Activated naive CD4-positive, alpha-beta T cell treated with anti-CD3 and anti-CD28 coated beads, Interleukin-2, amount 50 U/mL, for 24 hours (primary cell): ENCODE results near the gene SMIM12.

Experiments used
- H3K27ac Mint-ChIP-seq: one replicate; pipeline ENCODE4 v1.8.0; 2021; ENCODE audit warnings: mild to moderate bottlenecking, mixed read lengths
- H3K27me3 Mint-ChIP-seq: one replicate; pipeline ENCODE4 v1.8.0; 2021; ENCODE audit warnings: mixed read lengths
- H3K36me3 Mint-ChIP-seq: one replicate; pipeline ENCODE4 v1.8.0; 2021; ENCODE audit warnings: mixed read lengths
- H3K4me1 Mint-ChIP-seq: one replicate; pipeline ENCODE4 v1.8.0; 2021; ENCODE audit warnings: mixed read lengths
- H3K4me3 Mint-ChIP-seq: one replicate; pipeline ENCODE4 v1.8.0; 2021; ENCODE audit warnings: mild to moderate bottlenecking, mixed read lengths
- H3K9me3 Mint-ChIP-seq: one replicate; pipeline ENCODE4 v1.8.0; 2021; ENCODE audit warnings: mixed read lengths

SMIM12 gene

GRCh38 chr1:34864759-34865158, 5.2 kb upstream of the SMIM12 start:
- Mint-ChIP-seq H3K36me3 (no peaks in the 10 kb centered on the region), H3K27ac (peak overlapping the region; percentile 80), H3K4me3 (peak overlapping the region; percentile 71), H3K9me3 (no peaks in the 10 kb centered on the region), H3K4me1 (peaks cover 53% of the 10 kb centered on the region), H3K27me3 (no peaks in the 10 kb centered on the region)

GRCh38 chr1:34863501-34863900, 4.0 kb upstream of the SMIM12 start:
- H3K4me3 Mint-ChIP-seq: no peak overlapping the region
- H3K27me3 Mint-ChIP-seq: no peaks in the 10 kb centered on the region
- no peaks in the 10 kb centered on the region for H3K9me3 Mint-ChIP-seq
- peak overlapping the region; percentile 80 for H3K27ac Mint-ChIP-seq
- no peaks in the 10 kb centered on the region for H3K36me3 Mint-ChIP-seq
- H3K4me1 Mint-ChIP-seq: peaks cover 58% of the 10 kb centered on the region

GRCh38 chr1:34858901-34859445, 576 bp downstream of the SMIM12 start:
- no peaks in the 10 kb centered on the region for H3K36me3 Mint-ChIP-seq
- peak overlapping the region; percentile 99 for H3K27ac Mint-ChIP-seq
- peaks cover 56% of the 10 kb centered on the region for H3K4me1 Mint-ChIP-seq
- H3K4me3 Mint-ChIP-seq: peak overlapping the region; percentile 95
- H3K9me3 Mint-ChIP-seq: no peaks in the 10 kb centered on the region
- no peaks in the 10 kb centered on the region for H3K27me3 Mint-ChIP-seq

GRCh38 chr1:34856697-34857096, 2.9 kb downstream of the SMIM12 start:
- no peaks in the 10 kb centered on the region for H3K36me3 Mint-ChIP-seq
- no peaks in the 10 kb centered on the region for H3K9me3 Mint-ChIP-seq
- no peaks in the 10 kb centered on the region for H3K27me3 Mint-ChIP-seq
- peaks cover 50% of the 10 kb centered on the region for H3K4me1 Mint-ChIP-seq
- no peak overlapping the region for H3K4me3 Mint-ChIP-seq
- peak overlapping the region; percentile 51 for H3K27ac Mint-ChIP-seq

- Mint-ChIP-seq H3K9me3 (no peaks in the 10 kb centered on the region), H3K4me3 (no peak overlapping the region), H3K27ac (no peak overlapping the region), H3K4me1 (peaks cover 40% of the 10 kb centered on the region), H3K36me3 (peaks cover 6% of the 10 kb centered on the region), H3K27me3 (no peaks in the 10 kb centered on the region)
Observed at GRCh38 chr1:34852677-34853217, 6.8 kb downstream of the SMIM12 start.

- Mint-ChIP-seq H3K27me3 (no peaks in the 10 kb centered on the region), H3K36me3 (peaks cover 6% of the 10 kb centered on the region), H3K4me3 (no peak overlapping the region), H3K4me1 (peaks cover 29% of the 10 kb centered on the region), H3K27ac (no peak overlapping the region), H3K9me3 (no peaks in the 10 kb centered on the region)
Observed at GRCh38 chr1:34851431-34852105, 8.0 kb downstream of the SMIM12 start.

GRCh38 chr1:34850382-34850781, 9.2 kb downstream of the SMIM12 start:
- Mint-ChIP-seq H3K27ac (no peak overlapping the region), H3K27me3 (no peaks in the 10 kb centered on the region), H3K36me3 (peaks cover 6% of the 10 kb centered on the region), H3K4me1 (peaks cover 26% of the 10 kb centered on the region), H3K9me3 (no peaks in the 10 kb centered on the region), H3K4me3 (no peak overlapping the region)

- no peaks in the 10 kb centered on the region for H3K27me3 Mint-ChIP-seq
- no peak overlapping the region for H3K27ac Mint-ChIP-seq
- H3K4me3 Mint-ChIP-seq: no peak overlapping the region
- H3K4me1 Mint-ChIP-seq: peaks cover 22% of the 10 kb centered on the region
- H3K36me3 Mint-ChIP-seq: peaks cover 6% of the 10 kb centered on the region
- H3K9me3 Mint-ChIP-seq: no peaks in the 10 kb centered on the region
Observed at GRCh38 chr1:34847094-34847493, 12.5 kb downstream of the SMIM12 start.

GRCh38 chr1:34846265-34846664, 13.3 kb downstream of the SMIM12 start:
- H3K9me3 Mint-ChIP-seq: no peaks in the 10 kb centered on the region
- no peaks in the 10 kb centered on the region for H3K27me3 Mint-ChIP-seq
- peaks cover 8% of the 10 kb centered on the region for H3K36me3 Mint-ChIP-seq

GRCh38 chr1:34845131-34845901, 14.2 kb downstream of the SMIM12 start:
- Mint-ChIP-seq H3K27me3 (no peaks in the 10 kb centered on the region), H3K4me3 (no peak overlapping the region), H3K4me1 (peaks cover 16% of the 10 kb centered on the region), H3K36me3 (peaks cover 6% of the 10 kb centered on the region), H3K9me3 (no peaks in the 10 kb centered on the region), H3K27ac (no peak overlapping the region)

More at GRCh38 chr1:34846265-34846664, 13.3 kb downstream of the SMIM12 start:
- peaks cover 22% of the 10 kb centered on the region for H3K4me1 Mint-ChIP-seq
- no peak overlapping the region for H3K27ac Mint-ChIP-seq
- H3K4me3 Mint-ChIP-seq: no peak overlapping the region

- Mint-ChIP-seq H3K36me3 (peaks cover 5% of the 10 kb centered on the region), H3K4me1 (peaks cover 16% of the 10 kb centered on the region), H3K27ac (no peak overlapping the region)
Observed at GRCh38 chr1:34844252-34844634, 15.3 kb downstream of the SMIM12 start.

GRCh38 chr1:34843392-34844251, 15.9 kb downstream of the SMIM12 start:
- Mint-ChIP-seq H3K27me3 (no peaks in the 10 kb centered on the region), H3K4me1 (peaks cover 15% of the 10 kb centered on the region), H3K36me3 (peaks cover 4% of the 10 kb centered on the region), H3K27ac (no peak overlapping the region), H3K9me3 (no peaks in the 10 kb centered on the region), H3K4me3 (no peak overlapping the region)

More at GRCh38 chr1:34844252-34844634, 15.3 kb downstream of the SMIM12 start:
- Mint-ChIP-seq H3K4me3 (no peak overlapping the region), H3K27me3 (no peaks in the 10 kb centered on the region), H3K9me3 (no peaks in the 10 kb centered on the region)

GRCh38 chr1:34842952-34843371, 16.6 kb downstream of the SMIM12 start:
- Mint-ChIP-seq H3K27ac (no peak overlapping the region), H3K36me3 (peaks cover 2% of the 10 kb centered on the region), H3K4me1 (peaks cover 8% of the 10 kb centered on the region), H3K4me3 (no peak overlapping the region), H3K9me3 (no peaks in the 10 kb centered on the region), H3K27me3 (no peaks in the 10 kb centered on the region)

GRCh38 chr1:34842073-34842472, 17.5 kb downstream of the SMIM12 start:
- Mint-ChIP-seq H3K4me3 (no peak overlapping the region), H3K36me3 (peaks cover 4% of the 10 kb centered on the region), H3K4me1 (peaks cover 7% of the 10 kb centered on the region), H3K27me3 (no peaks in the 10 kb centered on the region), H3K27ac (no peak overlapping the region), H3K9me3 (no peaks in the 10 kb centered on the region)

GRCh38 chr1:34840426-34840825, 19.1 kb downstream of the SMIM12 start:
- H3K27me3 Mint-ChIP-seq: no peaks in the 10 kb centered on the region
- H3K36me3 Mint-ChIP-seq: peaks cover 4% of the 10 kb centered on the region
- H3K4me1 Mint-ChIP-seq: peaks cover 7% of the 10 kb centered on the region
- no peaks in the 10 kb centered on the region for H3K9me3 Mint-ChIP-seq
- H3K4me3 Mint-ChIP-seq: no peak overlapping the region
- H3K27ac Mint-ChIP-seq: no peak overlapping the region
